GM12878 (cell line): ENCODE data around the gene CPVL. TPM values are rescaled to one million over a fixed set of nuclear protein-coding genes. Genes with fewer than 3 reads are reported as not detected.

Source experiments
- ATAC-seq: fragments of 200-7000 bp; cut with Tn5 transposase; 3 replicates; pipeline ENCODE4 v1.9.1; 2020; ENCODE audit warnings: mild to moderate bottlenecking, moderate library complexity
- BruUV-seq: library from RNA; stranded (reverse); fragments of 400-500 nt; replicated peaks from 2 replicates; lab custom pipeline; 2021; lab: Mats Ljungman, UMichigan
- CTCF ChIA-PET: fragments of 300-600 bp; sonication (Branson Sonifier 250); formaldehyde crosslinking; extraction: SDS; loops from one replicate; lab custom pipeline; 2021; ENCODE audit warnings: inconsistent platforms; lab: Yijun Ruan, JAX
- POLR2A ChIA-PET: fragments of 350-600 bp; formaldehyde crosslinking; extraction: SDS; loops from one replicate; lab custom pipeline; 2021; ENCODE audit warnings: inconsistent platforms; lab: Charles Lee
- RAD21 ChIA-PET: fragments of 300-600 bp; sonication (Branson Sonifier 250); formaldehyde crosslinking; loops from one replicate; lab custom pipeline; 2023; ENCODE audit warnings: antibody characterized with exemption; ENCODE audit not compliant: unreplicated experiment; lab: Charles Lee
- SMC1A ChIA-PET: fragments of 300-600 bp; sonication (Branson Sonifier 250); formaldehyde crosslinking; loops from one replicate; lab custom pipeline; 2023; ENCODE audit not compliant: unreplicated experiment, uncharacterized antibody; lab: Charles Lee
- DNase-seq: peaks from one replicate; pipeline ENCODE4 v3.0.0-alpha.2; 2011; ENCODE audit warnings: low read depth, low spot score
- FAIRE-seq: peaks from 3 replicates; lab custom pipeline; 2011; peaks lifted over from hg19 to GRCh38; lab: Jason Lieb, UNC
- H2AFZ ChIP-seq: 2 replicates; pipeline ENCODE4 v1.6.0; 2011; ENCODE audit warnings: low read depth, low read length, control low read depth; ENCODE audit not compliant: control insufficient read depth
- H3K27ac ChIP-seq: 2 replicates; pipeline ENCODE4 v1.5.1; 2011; ENCODE audit warnings: control low read depth; ENCODE audit not compliant: control insufficient read depth, insufficient read depth
- H3K27me3 ChIP-seq, 2 experiments: replicated peaks in 1 of 2; 2 replicates each; pipeline versions ENCODE4 v1.6.0 to v1.6.1; 2011; ENCODE audit warnings: low read length in 1 of 2; ENCODE audit not compliant: control insufficient read depth in 2 of 2, insufficient read depth in 2 of 2
- H3K36me3 ChIP-seq, 2 experiments: 2 replicates each; pipeline ENCODE4 v1.5.1; 2011; ENCODE audit warnings: low read length in 1 of 2; ENCODE audit not compliant: control insufficient read depth in 2 of 2, insufficient read depth in 2 of 2
- H3K4me1 ChIP-seq: 2 replicates; pipeline ENCODE4 v1.6.1; 2011; ENCODE audit warnings: mild to moderate bottlenecking, low read length, moderate library complexity, mixed read lengths; ENCODE audit not compliant: control insufficient read depth, insufficient read depth
- H3K4me2 ChIP-seq: 2 replicates; pipeline ENCODE4 v1.6.0; 2011; ENCODE audit warnings: control low read depth; ENCODE audit not compliant: control insufficient read depth, insufficient read depth
- H3K4me3 ChIP-seq: fragments of 200-600 bp; sonication (generic); 2 replicates; pipeline ENCODE4 v1.5.1; 2016
- H3K79me2 ChIP-seq: 2 replicates; pipeline ENCODE4 v1.6.0; 2011; ENCODE audit warnings: low read length; ENCODE audit not compliant: control insufficient read depth, insufficient read depth
- H3K9ac ChIP-seq: 2 replicates; pipeline ENCODE4 v1.8.0; 2011; ENCODE audit warnings: low read length, control low read depth, mixed read lengths; ENCODE audit not compliant: control insufficient read depth, insufficient read depth
- H3K9me3 ChIP-seq: replicated peaks from 3 replicates; pipeline ENCODE4 v1.5.1; 2011; ENCODE audit warnings: mild to moderate bottlenecking, low read length; ENCODE audit not compliant: control insufficient read depth, insufficient read depth
- H4K20me1 ChIP-seq: 2 replicates; pipeline ENCODE4 v1.6.0; 2011; ENCODE audit not compliant: control insufficient read depth, insufficient read depth
- CREB1 ChIP-seq: IDR thresholded peaks from 2 replicates; pipeline ENCODE4 v1.6.1; 2012; ENCODE audit warnings: low read depth, mild to moderate bottlenecking, inconsistent platforms
- HDAC2 ChIP-seq: fragments of 200-600 bp; sonication (generic); IDR thresholded peaks from 2 replicates; pipeline ENCODE4 v1.6.1; 2017
- KLF5 ChIP-seq: fragments of 450-650 bp; IDR thresholded peaks from 2 replicates; pipeline ENCODE4 v1.6.1; 2014; ENCODE audit warnings: mild to moderate bottlenecking; ENCODE audit not compliant: partially characterized antibody
- NR2F1 ChIP-seq: fragments of 450-650 bp; conservative IDR thresholded peaks from 2 replicates; pipeline ENCODE4 v1.6.1; 2017; ENCODE audit warnings: mild to moderate bottlenecking
- STAT3 ChIP-seq: IDR thresholded peaks from 2 replicates; pipeline ENCODE4 v1.6.1; 2011; ENCODE audit warnings: low read depth, low read length, improper control_type of control experiment
- SUZ12 ChIP-seq: fragments of 200-600 bp; sonication (generic); IDR thresholded peaks from one replicate; pipeline ENCODE4 v1.6.1; 2018; ENCODE audit warnings: antibody characterized with exemption, mild to moderate bottlenecking; ENCODE audit not compliant: unreplicated experiment
- TAF1 ChIP-seq: IDR thresholded peaks from 2 replicates; pipeline ENCODE4 v1.6.1; 2011; ENCODE audit warnings: mild to moderate bottlenecking, low read depth, low read length, borderline replicate concordance
- TBL1XR1 ChIP-seq: IDR thresholded peaks from 2 replicates; pipeline ENCODE4 v1.6.1; 2012; ENCODE audit warnings: low read depth, low read length, improper control_type of control experiment
- ZNF592 ChIP-seq: fragments of 450-650 bp; IDR thresholded peaks from 2 replicates; pipeline ENCODE4 v1.6.1; 2017; ENCODE audit warnings: mild to moderate bottlenecking, moderate library complexity
- WGBS: methylation state at CpG from one replicate; pipeline ENCODE4 v1.1.6; 2016; ENCODE audit warnings: low lambda C conversion rate; ENCODE audit not compliant: insufficient replicate concordance, insufficient coverage; ENCODE audit errors: missing lambda C conversion rate; 5-methylcytosine and 5-hydroxymethylcytosine counted together
- in situ Hi-C: fragments of 300-500 bp; cut with MboI; formaldehyde crosslinking; loops from 9 replicates; pipeline ENCODE4 v1.14.3; 2018; ENCODE audit warnings: mixed read lengths
- intact Hi-C: fragments of 100-400 bp; cut with micrococcal nuclease; formaldehyde crosslinking; loops from one replicate; pipeline ENCODE4 v1.14.2; 2022; ENCODE audit not compliant: unreplicated experiment
- polyA plus RNA-seq, 11 experiments: library from polyadenylated mRNA; depleted of rRNA in 4 of 11; unstranded in 6 of 11; stranded (reverse) in 5 of 11; fragments of >200 nt; fragmentation: Nextera tagmentation in 4 of 11; fragmentation: Illumina TruSeq in 1 of 11; extraction: Ambion mirVana in 4 of 11; extraction: Trizol in 1 of 11; gene quantifications; 1 replicate in 1 of 11; 2 replicates in 10 of 11; pipeline versions ENCODE4 v1.2.1 to v1.2.3, GENCODE V29; 2011 to 2016; ENCODE audit warnings: inconsistent platforms in 2 of 11, missing spikeins in 2 of 11, low read depth in 1 of 11
- total RNA-seq, 4 experiments: library from RNA; depleted of rRNA in 3 of 4; stranded (reverse); fragments of >200 nt in 3 of 4; fragmentation: Illumina TruSeq in 1 of 4; extraction: Trizol in 1 of 4; gene quantifications; 2 replicates each; pipeline versions ENCODE4 v1.2.1 to v1.2.3, GENCODE V29; 2013 to 2021
- TF ChIP-seq, protein P1 (sequence below): fragments of 150-350 bp; IDR thresholded peaks from 2 replicates; pipeline ENCODE4 v1.6.1; 2014; ENCODE audit warnings: mild to moderate bottlenecking, low read depth, low read length
- TF ChIP-seq, protein P2 (sequence below): IDR thresholded peaks from 2 replicates; pipeline ENCODE4 v1.6.1; 2011; ENCODE audit warnings: mild to moderate bottlenecking, low read depth, low read length, moderate library complexity; ENCODE audit not compliant: insufficient replicate concordance
- TF ChIP-seq, protein P3 (sequence below): fragments of 450-650 bp; IDR thresholded peaks from 2 replicates; pipeline ENCODE4 v1.6.1; 2017; ENCODE audit warnings: low read depth, mild to moderate bottlenecking, moderate library complexity

Gene CPVL
- total and polyA plus RNA-seq, 10 of the 15 experiments (the other 5 are each of a cell fraction or from before 2014, with no cell fraction given): 0.59 TPM; not detected in 9

- FAIRE-seq (no peak), DNase-seq (no peak), ATAC-seq (no peak)
- no peak overlapping the region for H3K4me3 ChIP-seq
- H3K9ac ChIP-seq: no peak overlapping the region
- no peaks in the 10 kb centered on the region for H3K4me1 ChIP-seq
- H3K9me3 ChIP-seq: no peaks in the 10 kb centered on the region
- H3K27ac ChIP-seq: no peak overlapping the region
- peaks cover 8 to 9% of the 10 kb centered on the region in 2 experiments; a peak in 3 of 4 replicates for H3K27me3 ChIP-seq
- ChIA-PET POLR2A (no interaction called here), CTCF (interaction anchor here (1.4 kb wide), 1 partner anchor 216 kb away, joined by 3 read pairs; no protein-coding TSS in a partner anchor), SMC1A (no interaction called here), RAD21 (no interaction called here)
- WGBS: 61% methylated on average over 7 of the region's 7 CpGs
- intact Hi-C loops: no loop called here
- H3K79me2 ChIP-seq: no peaks in the 10 kb centered on the region
- H3K4me2 ChIP-seq: no peak overlapping the region
- no peaks in the 10 kb centered on the region for H3K36me3 ChIP-seq
- in situ Hi-C loops: no loop called here
- H2AFZ ChIP-seq: no peak overlapping the region
- BruUV-seq: no TSS peak
- no peaks in the 10 kb centered on the region for H4K20me1 ChIP-seq
- TF ChIP-seq HDAC2 (no peak), KLF5 (no peak), CREB1 (no peak), NR2F1 (no peak), TBL1XR1 (no peak), SUZ12 (no peak), ZNF592 (no peak), STAT3 (no peak), TAF1 (no peak)
- TF ChIP-seq, protein P1, sequence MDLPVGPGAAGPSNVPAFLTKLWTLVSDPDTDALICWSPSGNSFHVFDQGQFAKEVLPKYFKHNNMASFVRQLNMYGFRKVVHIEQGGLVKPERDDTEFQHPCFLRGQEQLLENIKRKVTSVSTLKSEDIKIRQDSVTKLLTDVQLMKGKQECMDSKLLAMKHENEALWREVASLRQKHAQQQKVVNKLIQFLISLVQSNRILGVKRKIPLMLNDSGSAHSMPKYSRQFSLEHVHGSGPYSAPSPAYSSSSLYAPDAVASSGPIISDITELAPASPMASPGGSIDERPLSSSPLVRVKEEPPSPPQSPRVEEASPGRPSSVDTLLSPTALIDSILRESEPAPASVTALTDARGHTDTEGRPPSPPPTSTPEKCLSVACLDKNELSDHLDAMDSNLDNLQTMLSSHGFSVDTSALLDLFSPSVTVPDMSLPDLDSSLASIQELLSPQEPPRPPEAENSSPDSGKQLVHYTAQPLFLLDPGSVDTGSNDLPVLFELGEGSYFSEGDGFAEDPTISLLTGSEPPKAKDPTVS: no peak
- TF ChIP-seq, protein P2, sequence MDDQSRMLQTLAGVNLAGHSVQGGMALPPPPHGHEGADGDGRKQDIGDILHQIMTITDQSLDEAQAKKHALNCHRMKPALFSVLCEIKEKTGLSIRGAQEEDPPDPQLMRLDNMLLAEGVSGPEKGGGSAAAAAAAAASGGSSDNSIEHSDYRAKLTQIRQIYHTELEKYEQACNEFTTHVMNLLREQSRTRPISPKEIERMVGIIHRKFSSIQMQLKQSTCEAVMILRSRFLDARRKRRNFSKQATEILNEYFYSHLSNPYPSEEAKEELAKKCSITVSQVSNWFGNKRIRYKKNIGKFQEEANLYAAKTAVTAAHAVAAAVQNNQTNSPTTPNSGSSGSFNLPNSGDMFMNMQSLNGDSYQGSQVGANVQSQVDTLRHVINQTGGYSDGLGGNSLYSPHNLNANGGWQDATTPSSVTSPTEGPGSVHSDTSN: no peak
- TF ChIP-seq, protein P3, sequence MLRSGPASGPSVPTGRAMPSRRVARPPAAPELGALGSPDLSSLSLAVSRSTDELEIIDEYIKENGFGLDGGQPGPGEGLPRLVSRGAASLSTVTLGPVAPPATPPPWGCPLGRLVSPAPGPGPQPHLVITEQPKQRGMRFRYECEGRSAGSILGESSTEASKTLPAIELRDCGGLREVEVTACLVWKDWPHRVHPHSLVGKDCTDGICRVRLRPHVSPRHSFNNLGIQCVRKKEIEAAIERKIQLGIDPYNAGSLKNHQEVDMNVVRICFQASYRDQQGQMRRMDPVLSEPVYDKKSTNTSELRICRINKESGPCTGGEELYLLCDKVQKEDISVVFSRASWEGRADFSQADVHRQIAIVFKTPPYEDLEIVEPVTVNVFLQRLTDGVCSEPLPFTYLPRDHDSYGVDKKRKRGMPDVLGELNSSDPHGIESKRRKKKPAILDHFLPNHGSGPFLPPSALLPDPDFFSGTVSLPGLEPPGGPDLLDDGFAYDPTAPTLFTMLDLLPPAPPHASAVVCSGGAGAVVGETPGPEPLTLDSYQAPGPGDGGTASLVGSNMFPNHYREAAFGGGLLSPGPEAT: no peak
These were observed 4.2 kb downstream of the CPVL start for GRCh38 chr7:29142021-29142727.
